IPS-18c (cell line): ENCODE results near the gene MAPK7.

Experiments
- H3K4me3 ChIP-seq: 2 replicates; pipeline ENCODE4 v1.7.0; 2013; ENCODE audit warnings: low read depth, mild to moderate bottlenecking, low read length, moderate library complexity; ENCODE audit not compliant: insufficient read depth
- H3K9me3 ChIP-seq: one replicate; pipeline ENCODE4 v1.6.1; 2013; ENCODE audit warnings: mild to moderate bottlenecking, low read length, moderate library complexity; ENCODE audit not compliant: control insufficient read depth, insufficient read depth

MAPK7 gene

GRCh38 chr17:19357761-19358160 is 20.5 kb upstream of the MAPK7 start:
- no peaks in the 10 kb centered on the region for H3K9me3 ChIP-seq
- no peak overlapping the region for H3K4me3 ChIP-seq

- no peaks in the 10 kb centered on the region for H3K9me3 ChIP-seq
- no peak overlapping the region for H3K4me3 ChIP-seq
Measured at GRCh38 chr17:19359151-19359550, 19.1 kb upstream of the MAPK7 start.

GRCh38 chr17:19359856-19360255 is 18.4 kb upstream of the MAPK7 start:
- no peaks in the 10 kb centered on the region for H3K9me3 ChIP-seq
- H3K4me3 ChIP-seq: no peak overlapping the region

- H3K9me3 ChIP-seq: no peaks in the 10 kb centered on the region
- no peak overlapping the region for H3K4me3 ChIP-seq
Measured at GRCh38 chr17:19360772-19361171, 17.5 kb upstream of the MAPK7 start.

GRCh38 chr17:19361326-19361725 is 17.0 kb upstream of the MAPK7 start:
- H3K9me3 ChIP-seq: no peaks in the 10 kb centered on the region
- H3K4me3 ChIP-seq: no peak overlapping the region

- peak overlapping the region; percentile 77 for H3K4me3 ChIP-seq
Measured at GRCh38 chr17:19361944-19362276, 16.4 kb upstream of the MAPK7 start.

GRCh38 chr17:19362277-19363113 is 15.8 kb upstream of the MAPK7 start, which contains the start of gene B9D1:
B9D1 (minus strand) TSS chr17:19362723; CDS start chr17:19362569, 154 bp downstream.
- Histone ChIP-seq H3K4me3 (peak within 1 kb of the TSS; percentile 77), H3K9me3 (no peaks in the 10 kb centered on the region)

More at GRCh38 chr17:19361944-19362276, 16.4 kb upstream of the MAPK7 start:
- H3K9me3 ChIP-seq: no peaks in the 10 kb centered on the region

GRCh38 chr17:19363114-19363438 is 15.2 kb upstream of the MAPK7 start:
- H3K9me3 ChIP-seq: no peaks in the 10 kb centered on the region

GRCh38 chr17:19363460-19364035 is 14.8 kb upstream of the MAPK7 start:
- Histone ChIP-seq H3K4me3 (no peak overlapping the region), H3K9me3 (no peaks in the 10 kb centered on the region)

More at GRCh38 chr17:19363114-19363438, 15.2 kb upstream of the MAPK7 start:
- peak overlapping the region; percentile 77; the same call in 1 of the 2 replicates for H3K4me3 ChIP-seq

- Histone ChIP-seq H3K4me3 (no peak overlapping the region), H3K9me3 (no peaks in the 10 kb centered on the region)
Measured at GRCh38 chr17:19364699-19365498, 13.4 kb upstream of the MAPK7 start.

- Histone ChIP-seq H3K9me3 (no peaks in the 10 kb centered on the region), H3K4me3 (no peak overlapping the region)
Measured at GRCh38 chr17:19365499-19365817, 12.8 kb upstream of the MAPK7 start.

GRCh38 chr17:19365833-19366636 is 12.3 kb upstream of the MAPK7 start:
- no peaks in the 10 kb centered on the region for H3K9me3 ChIP-seq
- no peak overlapping the region for H3K4me3 ChIP-seq

- Histone ChIP-seq H3K9me3 (no peaks in the 10 kb centered on the region), H3K4me3 (no peak overlapping the region)
Measured at GRCh38 chr17:19366637-19366972, 11.7 kb upstream of the MAPK7 start.

GRCh38 chr17:19368229-19368628 is 10.1 kb upstream of the MAPK7 start:
- Histone ChIP-seq H3K4me3 (no peak overlapping the region), H3K9me3 (no peaks in the 10 kb centered on the region)

- Histone ChIP-seq H3K9me3 (no peaks in the 10 kb centered on the region), H3K4me3 (no peak overlapping the region)
Measured at GRCh38 chr17:19369107-19369778, 9.1 kb upstream of the MAPK7 start.

- H3K9me3 ChIP-seq: no peaks in the 10 kb centered on the region
- no peak overlapping the region for H3K4me3 ChIP-seq
Measured at GRCh38 chr17:19369846-19370492, 8.3 kb upstream of the MAPK7 start.
